ENCODE results near the gene SCN4B. TPM values are rescaled to one million over a fixed set of nuclear protein-coding genes. Genes with fewer than 3 reads are reported as not detected.

SCN4B gene
- total RNA-seq, 1 donor from 2014 or later: 2.9 TPM

DNA sequence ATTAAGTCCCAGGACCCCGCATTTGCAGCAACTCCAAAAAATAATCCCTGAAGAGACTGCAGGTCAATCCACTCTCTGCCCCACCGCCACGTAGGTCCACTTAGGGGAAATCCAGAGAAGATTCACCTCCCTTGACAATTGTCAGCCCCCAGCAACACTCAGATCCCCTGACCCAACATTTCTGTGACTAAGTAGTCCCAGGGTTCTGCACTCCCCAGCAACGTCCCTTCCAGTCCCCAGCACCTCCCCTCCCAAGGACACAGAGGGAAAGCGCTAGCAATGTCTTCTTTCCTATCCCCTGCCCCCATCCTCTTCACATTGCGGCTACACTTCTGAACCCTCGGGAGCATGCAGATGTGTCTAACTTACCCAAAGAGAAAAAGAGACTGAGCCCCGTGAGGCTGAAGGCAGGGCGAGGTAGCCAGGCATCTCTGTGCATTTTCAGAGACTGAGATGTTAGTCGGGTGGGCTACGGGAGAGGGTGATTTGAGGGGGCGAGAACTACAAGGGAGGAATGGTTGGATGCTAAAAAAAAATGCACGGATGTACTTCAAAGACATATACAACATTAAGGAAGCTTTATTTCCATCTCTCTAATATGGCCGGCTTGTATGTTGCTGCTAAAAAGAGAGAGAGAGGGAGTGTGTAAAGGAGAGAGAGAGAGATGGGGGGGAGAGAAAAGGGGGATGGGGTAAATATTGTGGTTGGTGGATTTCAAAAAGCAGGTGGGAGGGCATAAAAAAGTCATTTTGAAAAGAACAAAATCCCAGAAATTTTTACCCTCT lies 23.6 kb upstream of the SCN4B start, which contains the start of gene SCN2B:
Gene SCN2B (minus strand): TSS at position 647 of the 785 bp plus-strand sequence. CDS start 208 bp downstream, at position 439.
- H3K36me3 Mint-ChIP-seq (ENCODE audit: unreplicated experiment): no peaks in the 10 kb centered on the region
- H3K9me3 Mint-ChIP-seq (ENCODE audit: unreplicated experiment): peaks cover 5% of the 10 kb centered on the region
- no peak within 1 kb of the TSS for H3K27ac Mint-ChIP-seq (ENCODE audit: unreplicated experiment)
- peaks cover 7% of the 10 kb centered on the region for H3K27me3 Mint-ChIP-seq (ENCODE audit: unreplicated experiment)
- peak within 1 kb of the TSS; percentile 84 for H3K4me3 Mint-ChIP-seq (ENCODE audit: unreplicated experiment)
- DNase-seq: no peak
- peaks cover 18% of the 10 kb centered on the region for H3K4me1 Mint-ChIP-seq (ENCODE audit: low read depth, unreplicated experiment)
- TF ChIP-seq, protein P1, sequence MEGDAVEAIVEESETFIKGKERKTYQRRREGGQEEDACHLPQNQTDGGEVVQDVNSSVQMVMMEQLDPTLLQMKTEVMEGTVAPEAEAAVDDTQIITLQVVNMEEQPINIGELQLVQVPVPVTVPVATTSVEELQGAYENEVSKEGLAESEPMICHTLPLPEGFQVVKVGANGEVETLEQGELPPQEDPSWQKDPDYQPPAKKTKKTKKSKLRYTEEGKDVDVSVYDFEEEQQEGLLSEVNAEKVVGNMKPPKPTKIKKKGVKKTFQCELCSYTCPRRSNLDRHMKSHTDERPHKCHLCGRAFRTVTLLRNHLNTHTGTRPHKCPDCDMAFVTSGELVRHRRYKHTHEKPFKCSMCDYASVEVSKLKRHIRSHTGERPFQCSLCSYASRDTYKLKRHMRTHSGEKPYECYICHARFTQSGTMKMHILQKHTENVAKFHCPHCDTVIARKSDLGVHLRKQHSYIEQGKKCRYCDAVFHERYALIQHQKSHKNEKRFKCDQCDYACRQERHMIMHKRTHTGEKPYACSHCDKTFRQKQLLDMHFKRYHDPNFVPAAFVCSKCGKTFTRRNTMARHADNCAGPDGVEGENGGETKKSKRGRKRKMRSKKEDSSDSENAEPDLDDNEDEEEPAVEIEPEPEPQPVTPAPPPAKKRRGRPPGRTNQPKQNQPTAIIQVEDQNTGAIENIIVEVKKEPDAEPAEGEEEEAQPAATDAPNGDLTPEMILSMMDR (IDR thresholded peaks at IDR 0.05; ENCODE audit: partially characterized antibody, unreplicated experiment): no peak

DNA sequence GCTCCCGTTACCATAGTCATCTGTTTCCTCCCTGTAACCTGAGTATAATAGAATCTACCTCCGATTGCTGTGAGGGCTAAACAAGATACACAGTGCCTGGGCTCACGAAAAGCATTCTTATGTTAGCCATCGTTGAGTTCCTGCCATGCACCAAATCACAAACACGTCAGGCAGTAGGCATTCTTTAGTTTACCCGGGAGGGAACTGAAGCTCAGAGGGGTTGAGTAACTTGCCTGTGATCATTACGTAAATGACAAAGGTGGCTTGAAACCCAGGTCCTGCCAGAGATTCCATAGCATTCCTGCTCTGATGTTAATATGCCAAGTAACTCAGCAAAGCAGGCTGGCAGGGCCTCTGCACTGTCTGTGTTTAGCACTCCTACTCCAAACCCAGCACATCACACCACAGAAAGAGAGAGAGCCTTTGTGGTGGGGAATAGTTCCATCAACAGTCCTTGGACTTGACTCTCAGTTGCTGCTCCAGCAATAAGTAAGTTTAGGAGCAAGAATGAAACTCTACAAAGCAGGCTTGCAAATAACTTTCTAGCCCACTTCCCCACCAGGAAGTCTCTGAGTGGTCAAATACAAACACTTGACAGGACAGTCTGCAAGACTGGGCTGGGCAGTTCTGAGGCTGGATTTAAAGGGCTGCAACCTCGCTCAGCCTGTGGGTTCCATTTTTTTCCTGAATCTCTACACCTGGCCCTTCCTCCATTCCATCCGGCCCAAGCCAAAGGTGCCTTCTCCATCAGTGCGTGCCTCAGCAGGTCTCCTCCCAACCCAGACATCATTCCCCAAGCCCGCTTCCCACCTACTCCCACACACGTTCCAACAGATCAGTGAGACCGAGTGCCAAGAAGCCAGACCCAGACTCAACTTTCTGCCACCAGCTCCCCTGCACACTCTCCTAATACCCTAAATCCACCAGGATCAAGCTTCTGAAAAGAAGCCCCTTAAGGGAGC lies 22.7 kb upstream of the SCN4B start:
- no peak for DNase-seq
- H3K27me3 Mint-ChIP-seq (ENCODE audit: unreplicated experiment): peaks cover 8% of the 10 kb centered on the region

DNA sequence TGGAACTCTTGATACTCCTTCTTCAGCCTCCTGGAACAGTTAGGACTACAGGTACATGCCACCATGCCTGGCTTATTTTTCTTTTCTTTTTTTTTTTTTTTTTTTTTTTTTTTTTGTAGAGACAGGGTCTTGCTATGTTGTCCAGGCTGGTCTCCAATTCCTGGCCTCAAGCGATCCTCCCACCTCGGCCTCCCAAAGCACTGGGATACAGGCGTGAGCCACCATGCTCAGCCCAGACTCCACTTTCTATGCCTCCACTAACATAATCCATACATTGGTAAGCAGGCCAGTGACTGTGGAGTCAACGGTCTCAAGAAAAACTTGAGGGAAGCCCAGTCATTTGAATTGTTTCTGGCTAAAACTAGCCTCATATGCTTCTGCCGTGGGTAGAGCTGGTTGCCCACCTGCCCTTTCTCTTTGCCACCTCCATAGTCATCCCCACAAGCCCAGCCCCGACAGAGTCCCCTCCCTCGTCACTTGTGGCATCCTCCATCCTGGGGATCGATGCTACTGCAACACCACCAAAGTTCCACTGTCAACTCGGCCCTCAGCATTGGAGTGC lies 21.5 kb upstream of the SCN4B start:
- Mint-ChIP-seq H3K36me3 (ENCODE audit: unreplicated experiment) (no peaks in the 10 kb centered on the region), H3K4me1 (ENCODE audit: low read depth, unreplicated experiment) (peaks cover 26% of the 10 kb centered on the region), H3K9me3 (ENCODE audit: unreplicated experiment) (peaks cover 8% of the 10 kb centered on the region), H3K4me3 (ENCODE audit: unreplicated experiment) (no peak overlapping the region), H3K27ac (ENCODE audit: unreplicated experiment) (no peak overlapping the region), H3K27me3 (ENCODE audit: unreplicated experiment) (peaks cover 8% of the 10 kb centered on the region)
- TF ChIP-seq, protein P1 (IDR thresholded peaks at IDR 0.05; ENCODE audit: partially characterized antibody, unreplicated experiment): no peak
- no peak for DNase-seq

More for the DNA sequence above, 22.7 kb upstream of the SCN4B start:
- Mint-ChIP-seq H3K4me3 (ENCODE audit: unreplicated experiment) (peak overlapping the region; percentile 84), H3K27ac (ENCODE audit: unreplicated experiment) (no peak overlapping the region), H3K4me1 (ENCODE audit: low read depth, unreplicated experiment) (peaks cover 21% of the 10 kb centered on the region), H3K9me3 (ENCODE audit: unreplicated experiment) (peaks cover 8% of the 10 kb centered on the region), H3K36me3 (ENCODE audit: unreplicated experiment) (no peaks in the 10 kb centered on the region)
- TF ChIP-seq, protein P1 (IDR thresholded peaks at IDR 0.05; ENCODE audit: partially characterized antibody, unreplicated experiment): no peak

- Mint-ChIP-seq H3K36me3 (ENCODE audit: unreplicated experiment) (no peaks in the 10 kb centered on the region), H3K4me3 (ENCODE audit: unreplicated experiment) (peak overlapping the region; percentile 49), H3K9me3 (ENCODE audit: unreplicated experiment) (peaks cover 10% of the 10 kb centered on the region), H3K27ac (ENCODE audit: unreplicated experiment) (no peak overlapping the region), H3K4me1 (ENCODE audit: low read depth, unreplicated experiment) (peaks cover 32% of the 10 kb centered on the region), H3K27me3 (ENCODE audit: unreplicated experiment) (peaks cover 11% of the 10 kb centered on the region)
- TF ChIP-seq, protein P1 (IDR thresholded peaks at IDR 0.05; ENCODE audit: partially characterized antibody, unreplicated experiment): no peak
- no peak for DNase-seq
Measured at GRCh38 chr11:118172356-118172755, 19.7 kb upstream of the SCN4B start.

Data from glutamatergic neuron (in vitro differentiated cells).